GM06990 (cell line): ENCODE data around the gene XRN2.

ENCODE experiments used
- DNase-seq: peaks from one replicate; pipeline ENCODE4 v3.0.0-alpha.2; 2011; ENCODE audit not compliant: insufficient read length; ENCODE audit errors: extremely low read depth
- H3K27me3 ChIP-seq: replicated peaks from 2 replicates; pipeline ENCODE4 v1.6.0; 2011; ENCODE audit warnings: low read length; ENCODE audit not compliant: control insufficient read depth, insufficient read depth
- H3K36me3 ChIP-seq: 2 replicates; pipeline ENCODE4 v1.5.1; 2011; ENCODE audit warnings: low read length; ENCODE audit not compliant: control insufficient read depth, insufficient read depth
- H3K4me3 ChIP-seq: replicated peaks from 2 replicates; pipeline ENCODE4 v1.5.1; 2011; ENCODE audit warnings: low read depth, mild to moderate bottlenecking, control low read depth, low read length
- CTCF ChIP-seq: IDR thresholded peaks from 2 replicates; pipeline ENCODE4 v1.5.1; 2011; ENCODE audit warnings: low read length, control low read depth, mild to moderate bottlenecking, inconsistent platforms; ENCODE audit not compliant: insufficient read depth, poor library complexity, severe bottlenecking

Gene XRN2

GRCh38 chr20:21390768-21391167, 87.6 kb downstream of the XRN2 start:
- no peak for DNase-seq
- Histone ChIP-seq H3K36me3 (peaks cover 3% of the 10 kb centered on the region), H3K27me3 (no peaks in the 10 kb centered on the region; the same call in 1 of the 2 replicates), H3K4me3 (no peak overlapping the region)
- TF ChIP-seq CTCF: no peak

GRCh38 chr20:21391185-21391971, 88.2 kb downstream of the XRN2 start:
- no peak for DNase-seq
- Histone ChIP-seq H3K27me3 (no peaks in the 10 kb centered on the region; the same call in 1 of the 2 replicates), H3K36me3 (peaks cover 3% of the 10 kb centered on the region), H3K4me3 (no peak overlapping the region; the same call in 1 of the 2 replicates)
- no peak for TF ChIP-seq CTCF

- no peak overlapping the region; the same call in 1 of the 2 replicates for H3K4me3 ChIP-seq
- no peaks in the 10 kb centered on the region for H3K36me3 ChIP-seq
- TF ChIP-seq CTCF: no peak
- H3K27me3 ChIP-seq: no peaks in the 10 kb centered on the region; the same call in 1 of the 2 replicates
- no peak for DNase-seq
These were observed 88.8 kb downstream of the XRN2 start for GRCh38 chr20:21391972-21392352.

GRCh38 chr20:21393166-21393565, 90.0 kb downstream of the XRN2 start:
- Histone ChIP-seq H3K27me3 (no peaks in the 10 kb centered on the region; the same call in 1 of the 2 replicates), H3K36me3 (no peaks in the 10 kb centered on the region), H3K4me3 (no peak overlapping the region)
- DNase-seq: no peak
- TF ChIP-seq CTCF: no peak

- no peak overlapping the region for H3K4me3 ChIP-seq
- TF ChIP-seq CTCF: no peak
- DNase-seq: no peak
- no peaks in the 10 kb centered on the region for H3K36me3 ChIP-seq
- no peaks in the 10 kb centered on the region; the same call in 1 of the 2 replicates for H3K27me3 ChIP-seq
These were observed 90.8 kb downstream of the XRN2 start for GRCh38 chr20:21393816-21394519.
